Liver (tissue), 9 donors: ENCODE data around the gene ANTXR2. TPM values are rescaled to one million over a fixed set of nuclear protein-coding genes. Genes with fewer than 3 reads are reported as not detected.

ENCODE experiments used
- DNase-seq: peaks from one replicate; pipeline ENCODE4 v3.0.0-alpha.2; 2017; ENCODE audit warnings: low spot score
- H3K27ac ChIP-seq, 2 donors: one replicate each; pipeline ENCODE4 v1.7.0; 2013; ENCODE audit warnings: inconsistent platforms in 2 of 2, low read length in 2 of 2, control low read depth in 1 of 2, low read depth in 1 of 2, mild to moderate bottlenecking in 1 of 2
- H3K27me3 ChIP-seq, 4 donors: one replicate each; pipeline versions ENCODE4 v1.6.1 to v1.7.0; 2013; ENCODE audit warnings: low read length in 3 of 4, inconsistent platforms in 1 of 4, mild to moderate bottlenecking in 1 of 4, moderate library complexity in 1 of 4; ENCODE audit not compliant: control insufficient read depth in 4 of 4, insufficient read depth in 4 of 4
- H3K36me3 ChIP-seq, 4 donors: one replicate each; pipeline versions ENCODE4 v1.6.1 to v1.7.0; 2013; ENCODE audit warnings: low read length in 3 of 4, mild to moderate bottlenecking in 3 of 4, low read depth in 1 of 4, moderate library complexity in 1 of 4; ENCODE audit not compliant: control insufficient read depth in 4 of 4, insufficient read depth in 3 of 4
- H3K4me1 ChIP-seq, 4 donors: one replicate each; pipeline versions ENCODE4 v1.6.1 to v1.7.0; 2013; ENCODE audit warnings: low read length in 3 of 4, mild to moderate bottlenecking in 3 of 4, moderate library complexity in 1 of 4; ENCODE audit not compliant: control insufficient read depth in 4 of 4, insufficient read depth in 4 of 4
- H3K4me3 ChIP-seq, 3 donors: one replicate each; pipeline versions ENCODE4 v1.6.1 to v1.7.0; 2013; ENCODE audit warnings: low read length in 3 of 3, control low read depth in 1 of 3, low read depth in 1 of 3, mild to moderate bottlenecking in 1 of 3
- H3K9ac ChIP-seq, 2 donors: one replicate each; pipeline ENCODE4 v1.7.0; 2013; ENCODE audit warnings: low read length in 2 of 2, mild to moderate bottlenecking in 2 of 2, moderate library complexity in 2 of 2, control low read depth in 1 of 2, low read depth in 1 of 2
- H3K9me3 ChIP-seq, 4 donors: one replicate each; pipeline versions ENCODE4 v1.6.1 to v1.7.0; 2013; ENCODE audit warnings: low read length in 3 of 4; ENCODE audit not compliant: control insufficient read depth in 4 of 4
- CTCF ChIP-seq: fragments of 150-350 bp; IDR thresholded peaks from 2 replicates; pipeline ENCODE4 v1.5.1; 2017; ENCODE audit warnings: improper control_type of control experiment, low read depth, low read length; ENCODE audit not compliant: missing input control
- FOXA1 ChIP-seq: IDR thresholded peaks from 2 replicates; pipeline ENCODE4 v1.6.1; 2016; ENCODE audit warnings: antibody characterized with exemption
- GABPA ChIP-seq, 2 donors: IDR thresholded peaks in 1 of 2; conservative IDR thresholded peaks in 1 of 2; 2 replicates each; pipeline ENCODE4 v1.6.1; 2016; ENCODE audit warnings: antibody characterized with exemption in 2 of 2, mild to moderate bottlenecking in 1 of 2, moderate library complexity in 1 of 2
- HNF4A ChIP-seq, 2 donors: conservative IDR thresholded peaks; 2 replicates each; pipeline ENCODE4 v1.6.1; 2016; ENCODE audit warnings: antibody characterized with exemption in 2 of 2, mild to moderate bottlenecking in 2 of 2
- HNF4G ChIP-seq: IDR thresholded peaks from 2 replicates; pipeline ENCODE4 v1.6.1; 2016; ENCODE audit warnings: antibody characterized with exemption
- MAX ChIP-seq: IDR thresholded peaks from 2 replicates; pipeline ENCODE4 v1.6.1; 2016; ENCODE audit warnings: antibody characterized with exemption
- RAD21 ChIP-seq, 2 donors: IDR thresholded peaks; 2 replicates each; pipeline ENCODE4 v1.6.1; 2016; ENCODE audit warnings: antibody characterized with exemption in 2 of 2, mild to moderate bottlenecking in 2 of 2
- RXRA ChIP-seq, 2 donors: IDR thresholded peaks; 2 replicates each; pipeline ENCODE4 v1.6.1; 2017 to 2018; ENCODE audit warnings: antibody characterized with exemption in 2 of 2, mild to moderate bottlenecking in 1 of 2
- ZBTB33 ChIP-seq: IDR thresholded peaks from 2 replicates; pipeline ENCODE4 v1.6.1; 2016; ENCODE audit warnings: antibody characterized with exemption
- WGBS: extraction: QIAGEN DNeasy Blood & Tissue Kit; methylation state at CpG from one replicate; pipeline ENCODE4 v1.1.7; 2013; 5-methylcytosine and 5-hydroxymethylcytosine counted together
- polyA plus RNA-seq, 2 donors: library from polyadenylated mRNA; stranded (reverse) in 1 of 2; unstranded in 1 of 2; fragments of 200-250 nt in 1 of 2; fragments of >200 nt in 1 of 2; fragmentation: Nextera tagmentation in 1 of 2; extraction: Ambion mirVana in 1 of 2; gene quantifications; one replicate each; pipeline versions ENCODE4 v1.2.1 to v1.2.3, GENCODE V29; 2013 to 2015
- total RNA-seq, 2 donors: library from RNA; depleted of rRNA; stranded (reverse); fragments of >200 nt; gene quantifications; one replicate each; pipeline ENCODE4 v1.2.3, GENCODE V29; 2014
- TF ChIP-seq, protein P1 (sequence below): IDR thresholded peaks from 2 replicates; pipeline ENCODE4 v1.6.1; 2016; ENCODE audit warnings: antibody characterized with exemption, mild to moderate bottlenecking
- donor health status: healthy.
- donor health status: healthy.
- donor health status: healthy.
- donor health status: healthy.
- donor health status: healthy.

The ANTXR2 gene
- total and polyA plus RNA-seq, 4 donors = 16.1 to 30.5 (median 21.3) TPM

DNA sequence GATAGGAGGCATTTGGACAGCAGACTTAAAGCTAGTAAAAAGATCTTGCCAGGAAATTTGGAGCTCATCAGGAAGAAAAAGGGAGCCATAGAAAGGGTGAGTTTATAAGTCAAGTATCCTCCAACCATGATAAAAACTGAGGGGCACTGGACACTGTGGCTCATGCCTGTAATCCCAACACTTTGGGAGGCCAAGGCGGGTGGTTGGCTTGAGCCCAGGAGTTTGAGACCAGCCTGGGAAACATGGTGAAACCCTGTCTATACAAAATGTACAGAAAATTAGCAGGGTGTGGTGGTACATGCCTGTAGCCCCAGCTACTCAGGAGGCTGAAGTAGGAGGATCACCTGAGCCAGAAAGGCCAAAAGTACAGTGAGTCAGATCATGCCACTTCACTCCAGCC is 48.7 kb downstream of the ANTXR2 start:
- no peak overlapping the region for H3K27ac ChIP-seq
- no peak for TF ChIP-seq RAD21 (IDR thresholded peaks at IDR 0.05)
- TF ChIP-seq, protein P1, sequence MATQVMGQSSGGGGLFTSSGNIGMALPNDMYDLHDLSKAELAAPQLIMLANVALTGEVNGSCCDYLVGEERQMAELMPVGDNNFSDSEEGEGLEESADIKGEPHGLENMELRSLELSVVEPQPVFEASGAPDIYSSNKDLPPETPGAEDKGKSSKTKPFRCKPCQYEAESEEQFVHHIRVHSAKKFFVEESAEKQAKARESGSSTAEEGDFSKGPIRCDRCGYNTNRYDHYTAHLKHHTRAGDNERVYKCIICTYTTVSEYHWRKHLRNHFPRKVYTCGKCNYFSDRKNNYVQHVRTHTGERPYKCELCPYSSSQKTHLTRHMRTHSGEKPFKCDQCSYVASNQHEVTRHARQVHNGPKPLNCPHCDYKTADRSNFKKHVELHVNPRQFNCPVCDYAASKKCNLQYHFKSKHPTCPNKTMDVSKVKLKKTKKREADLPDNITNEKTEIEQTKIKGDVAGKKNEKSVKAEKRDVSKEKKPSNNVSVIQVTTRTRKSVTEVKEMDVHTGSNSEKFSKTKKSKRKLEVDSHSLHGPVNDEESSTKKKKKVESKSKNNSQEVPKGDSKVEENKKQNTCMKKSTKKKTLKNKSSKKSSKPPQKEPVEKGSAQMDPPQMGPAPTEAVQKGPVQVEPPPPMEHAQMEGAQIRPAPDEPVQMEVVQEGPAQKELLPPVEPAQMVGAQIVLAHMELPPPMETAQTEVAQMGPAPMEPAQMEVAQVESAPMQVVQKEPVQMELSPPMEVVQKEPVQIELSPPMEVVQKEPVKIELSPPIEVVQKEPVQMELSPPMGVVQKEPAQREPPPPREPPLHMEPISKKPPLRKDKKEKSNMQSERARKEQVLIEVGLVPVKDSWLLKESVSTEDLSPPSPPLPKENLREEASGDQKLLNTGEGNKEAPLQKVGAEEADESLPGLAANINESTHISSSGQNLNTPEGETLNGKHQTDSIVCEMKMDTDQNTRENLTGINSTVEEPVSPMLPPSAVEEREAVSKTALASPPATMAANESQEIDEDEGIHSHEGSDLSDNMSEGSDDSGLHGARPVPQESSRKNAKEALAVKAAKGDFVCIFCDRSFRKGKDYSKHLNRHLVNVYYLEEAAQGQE = no peak
- no peak for TF ChIP-seq RXRA (IDR thresholded peaks at IDR 0.05)
- TF ChIP-seq MAX = no peak
- no peak for TF ChIP-seq FOXA1
- no peak for TF ChIP-seq GABPA (IDR thresholded peaks at IDR 0.05 in 1 of 2, conservative IDR thresholded peaks at IDR 0.05 in 1 of 2)
- TF ChIP-seq HNF4G = no peak
- TF ChIP-seq CTCF = no peak
- TF ChIP-seq ZBTB33 = no peak
- TF ChIP-seq HNF4A (conservative IDR thresholded peaks at IDR 0.05) = no peak
- no peak overlapping the region for H3K4me3 ChIP-seq
- H3K9ac ChIP-seq = no peak overlapping the region
- peaks cover 3 to 30% (median 19%) of the 10 kb centered on the region in 4 donors for H3K36me3 ChIP-seq
- no peak for DNase-seq
- H3K27me3 ChIP-seq = no peaks in the 10 kb centered on the region
- no peaks in the 10 kb centered on the region for H3K4me1 ChIP-seq
- H3K9me3 ChIP-seq = no peaks in the 10 kb centered on the region
- 95% methylated on average over 1 of the region's 1 CpG for WGBS

DNA sequence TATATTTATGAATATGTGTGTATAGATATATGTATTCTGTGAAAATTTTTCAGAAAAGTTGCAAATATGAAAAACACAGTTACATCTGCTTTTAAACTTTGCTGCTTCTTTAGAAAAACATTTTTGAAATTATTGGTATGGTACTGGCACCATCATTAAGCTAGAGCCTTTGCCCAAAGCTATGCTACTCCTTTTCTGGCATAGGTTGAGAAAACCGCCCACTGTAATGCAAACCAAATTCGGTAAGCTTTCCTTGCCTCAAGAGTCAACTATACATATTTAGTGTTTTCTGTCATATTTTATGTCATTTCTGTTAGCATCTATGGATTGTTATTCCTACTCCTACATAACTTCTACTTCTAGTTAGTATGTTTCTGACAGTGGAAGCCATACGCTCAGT is 50.7 kb downstream of the ANTXR2 start:
- TF ChIP-seq ZBTB33 (no peak), RXRA (IDR thresholded peaks at IDR 0.05) (no peak)
- WGBS = 95% methylated on average over 3 of the region's 3 CpGs
- no peak overlapping the region for H3K9ac ChIP-seq
- no peak overlapping the region for H3K27ac ChIP-seq
- no peaks in the 10 kb centered on the region for H3K9me3 ChIP-seq
- DNase-seq = no peak
- peaks cover 4 to 18% (median 17%) of the 10 kb centered on the region in 4 donors for H3K36me3 ChIP-seq
- no peak overlapping the region for H3K4me3 ChIP-seq
- H3K4me1 ChIP-seq = no peaks in the 10 kb centered on the region
- H3K27me3 ChIP-seq = no peaks in the 10 kb centered on the region
